Activated CD8-positive, alpha-beta memory T cell treated with anti-CD3 and anti-CD28 coated beads, Interleukin-2, amount 50 U/mL, for 24 hours (primary cell): ENCODE results near the gene RHBDL2.
A peak's percentile ranks its signal among the peaks of the same experiment; 100 is the strongest.
"Not testable (repeated sequence)": the region's sequence is repeated elsewhere in the genome, so short reads cannot be mapped to it uniquely, and the experiment has no call there.

ENCODE experiments used
- DNase-seq: peaks from one replicate; pipeline ENCODE4 v3.0.0-alpha.2; 2020; ENCODE audit errors: extremely low read depth

Gene RHBDL2

DNA sequence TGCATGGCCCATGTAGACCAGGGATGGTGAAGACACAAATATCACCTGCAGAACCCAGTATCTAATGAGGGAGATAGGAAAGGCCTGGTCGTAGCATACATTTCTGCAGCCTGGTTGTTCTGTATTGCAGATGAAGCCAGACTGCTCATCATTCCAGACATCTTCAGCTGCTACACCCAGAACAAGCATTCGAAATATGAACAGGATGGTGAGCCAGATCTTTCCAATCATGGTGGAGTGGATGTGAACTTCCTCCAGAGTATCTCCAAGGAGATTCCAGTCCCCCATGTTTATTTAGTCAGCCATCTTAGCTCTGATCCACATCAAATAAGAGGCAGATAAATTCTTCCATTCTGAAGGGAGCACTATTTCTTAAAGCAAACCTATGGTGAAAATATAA is 65.8 kb downstream of the RHBDL2 start:
- no peak for DNase-seq

DNA sequence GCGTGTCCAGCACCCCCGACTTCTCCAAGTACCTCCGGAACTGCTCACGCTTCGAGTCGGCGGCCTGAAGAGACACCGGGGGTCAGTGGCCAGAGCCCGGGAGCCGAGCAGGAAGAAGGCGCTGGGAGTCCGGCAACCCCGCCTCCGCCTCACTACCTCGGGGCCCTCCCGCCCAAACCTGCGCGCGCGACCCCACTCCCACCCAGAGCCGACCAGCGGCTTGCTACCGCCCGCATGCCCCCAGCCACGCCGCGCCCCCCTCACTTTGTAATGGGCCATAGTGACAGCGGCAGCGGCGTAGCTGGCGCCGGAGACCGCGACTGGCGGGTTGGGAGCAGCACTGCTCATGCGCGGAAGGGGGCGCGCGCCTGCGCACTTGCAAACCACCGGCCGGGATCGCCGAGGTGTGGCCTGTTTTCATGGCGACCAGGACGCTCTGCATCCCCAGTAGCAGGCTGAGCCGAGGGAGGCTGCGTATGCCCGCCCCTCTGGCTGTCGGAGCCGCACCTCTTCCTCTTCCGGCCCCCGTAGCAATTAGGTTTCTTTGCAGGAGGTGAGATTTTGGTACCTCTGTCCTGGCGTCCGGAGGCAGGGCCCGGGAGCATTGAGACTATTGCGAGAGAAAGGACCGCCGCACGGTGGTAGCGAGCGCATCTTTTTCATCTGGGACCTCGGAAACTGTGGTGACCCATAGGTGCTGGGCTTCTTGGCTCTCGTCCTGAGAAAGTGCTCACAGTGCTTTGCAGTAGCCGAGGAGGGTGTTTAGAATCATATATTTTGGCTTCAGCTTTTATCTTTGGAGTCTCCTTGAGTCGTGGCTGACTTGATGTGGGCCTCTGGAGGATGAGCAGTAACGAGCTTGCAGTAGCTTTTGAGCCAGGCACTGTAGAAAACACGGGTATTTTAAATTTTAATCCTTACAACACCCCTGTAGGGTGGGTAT is 68.3 kb downstream of the RHBDL2 start, which contains the start of gene MYCBP:
Gene MYCBP (minus strand): TSS at position 322 of the 943 bp plus-strand sequence. CDS start 43 bp downstream, at position 279.
- DNase-seq = peak; percentile 86

DNA sequence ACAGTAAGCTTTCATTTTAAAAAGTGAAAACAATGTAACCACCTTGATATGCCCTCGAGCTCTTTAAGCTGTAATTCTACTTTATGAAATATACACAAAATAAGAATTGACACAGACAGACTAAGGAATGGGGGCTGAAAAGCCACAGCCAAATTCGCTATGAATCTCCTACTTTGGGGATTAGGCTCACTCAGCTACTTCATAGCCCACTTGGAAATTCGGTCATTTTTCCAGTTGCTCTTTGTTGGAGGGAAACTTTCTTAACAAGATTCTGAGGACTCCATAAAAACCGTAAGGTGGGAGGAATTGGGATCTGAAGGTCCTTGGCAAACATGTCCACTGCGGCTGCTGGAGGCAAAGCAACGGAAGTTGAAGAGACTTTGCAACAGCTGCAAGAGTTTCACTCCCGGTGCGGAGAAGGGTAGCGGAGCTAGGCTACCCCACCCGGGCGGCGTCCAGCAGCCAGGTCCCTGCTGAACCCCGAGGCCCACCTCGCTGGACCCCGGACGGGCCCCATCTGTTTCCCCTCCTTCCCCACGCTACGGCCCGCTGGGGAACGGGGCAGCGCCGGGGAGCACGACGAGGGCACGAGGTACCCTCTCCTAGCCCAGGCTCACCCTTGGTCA is 69.1 kb downstream of the RHBDL2 start:
- no peak for DNase-seq

DNA sequence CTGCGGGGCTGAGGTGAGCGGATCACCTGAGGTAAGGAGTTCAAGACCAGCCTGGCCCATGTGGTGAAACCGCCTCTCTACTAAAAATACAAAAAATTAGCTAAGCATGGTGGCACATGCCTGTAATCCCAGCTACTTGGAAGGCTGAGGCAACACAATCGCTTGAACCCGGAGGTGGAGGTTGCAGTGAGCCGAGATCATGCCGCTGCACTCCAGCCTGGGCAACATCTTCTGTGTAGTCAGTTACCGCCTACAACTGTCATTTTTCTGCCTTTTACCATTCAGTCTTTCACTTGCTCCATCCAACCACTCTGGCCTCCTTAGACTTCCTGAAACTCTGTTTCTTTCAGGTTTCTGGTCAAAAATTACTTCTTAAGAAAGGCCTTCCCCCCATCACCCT is 70.6 kb downstream of the RHBDL2 start:
- no peak for DNase-seq

DNA sequence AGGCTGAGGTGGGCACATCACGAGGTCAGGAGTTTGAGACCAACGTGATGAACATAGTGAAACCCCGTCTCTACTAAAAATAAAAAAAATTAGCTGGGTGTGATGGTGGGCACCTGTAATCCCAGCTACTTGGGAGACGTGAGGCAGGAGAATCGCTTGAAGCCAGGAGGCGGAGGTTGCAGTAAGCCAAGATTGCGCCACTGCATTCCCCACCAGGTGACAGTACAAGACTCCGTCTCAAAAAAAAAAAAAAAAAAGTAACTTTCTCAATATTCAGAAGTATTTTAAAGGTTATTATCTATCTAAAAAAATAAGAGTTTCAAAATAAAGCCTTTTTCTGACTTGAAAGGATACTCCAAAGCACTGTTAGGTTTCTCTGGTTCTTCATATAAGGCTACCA is 74.4 kb downstream of the RHBDL2 start:
- DNase-seq = no peak

DNA sequence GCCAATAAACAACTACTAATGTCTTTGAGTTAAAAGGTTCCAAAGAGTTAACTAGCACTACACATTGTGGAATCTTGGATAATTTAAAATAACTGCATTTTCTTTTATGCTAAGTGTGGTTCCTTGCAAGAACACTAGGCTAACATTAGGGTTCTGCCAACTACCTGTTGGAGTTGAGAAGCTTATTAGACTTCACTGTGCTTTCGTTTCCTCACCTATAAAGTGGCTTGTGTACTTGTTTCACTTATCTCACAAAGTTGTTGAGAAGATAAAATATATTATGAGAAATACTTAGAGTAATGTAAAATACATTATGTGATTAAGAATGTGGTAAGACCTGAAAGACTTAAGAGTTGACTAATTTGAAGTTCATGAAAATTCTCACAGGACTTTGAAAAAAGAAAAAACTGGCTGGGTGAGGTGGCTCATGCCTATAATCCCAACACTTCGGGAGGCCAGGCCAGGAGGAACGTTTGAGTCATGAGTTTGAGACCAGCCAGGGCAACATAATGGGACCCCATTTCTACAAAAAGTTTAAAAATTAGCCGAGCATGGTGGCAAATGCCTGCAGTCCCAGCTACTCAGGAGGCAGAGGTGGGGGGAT is 76.4 kb downstream of the RHBDL2 start:
- DNase-seq = no peak

DNA sequence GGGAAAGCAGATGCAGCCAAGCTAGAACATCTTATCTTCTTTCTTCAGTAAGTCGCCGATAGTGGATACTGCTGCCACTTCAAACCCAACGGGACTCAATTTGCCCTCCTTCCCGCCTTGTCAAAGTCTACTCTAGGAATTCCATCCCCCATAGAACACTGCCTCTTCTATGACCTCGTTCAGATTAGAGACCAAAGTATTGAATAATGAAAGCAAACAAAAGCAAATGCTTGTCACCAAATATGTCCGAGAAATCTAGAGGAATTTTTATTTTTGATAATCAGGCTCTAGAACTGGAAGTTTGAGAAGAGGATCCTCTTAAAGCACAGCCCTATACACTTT is 81.2 kb downstream of the RHBDL2 start:
- DNase-seq = no peak

DNA sequence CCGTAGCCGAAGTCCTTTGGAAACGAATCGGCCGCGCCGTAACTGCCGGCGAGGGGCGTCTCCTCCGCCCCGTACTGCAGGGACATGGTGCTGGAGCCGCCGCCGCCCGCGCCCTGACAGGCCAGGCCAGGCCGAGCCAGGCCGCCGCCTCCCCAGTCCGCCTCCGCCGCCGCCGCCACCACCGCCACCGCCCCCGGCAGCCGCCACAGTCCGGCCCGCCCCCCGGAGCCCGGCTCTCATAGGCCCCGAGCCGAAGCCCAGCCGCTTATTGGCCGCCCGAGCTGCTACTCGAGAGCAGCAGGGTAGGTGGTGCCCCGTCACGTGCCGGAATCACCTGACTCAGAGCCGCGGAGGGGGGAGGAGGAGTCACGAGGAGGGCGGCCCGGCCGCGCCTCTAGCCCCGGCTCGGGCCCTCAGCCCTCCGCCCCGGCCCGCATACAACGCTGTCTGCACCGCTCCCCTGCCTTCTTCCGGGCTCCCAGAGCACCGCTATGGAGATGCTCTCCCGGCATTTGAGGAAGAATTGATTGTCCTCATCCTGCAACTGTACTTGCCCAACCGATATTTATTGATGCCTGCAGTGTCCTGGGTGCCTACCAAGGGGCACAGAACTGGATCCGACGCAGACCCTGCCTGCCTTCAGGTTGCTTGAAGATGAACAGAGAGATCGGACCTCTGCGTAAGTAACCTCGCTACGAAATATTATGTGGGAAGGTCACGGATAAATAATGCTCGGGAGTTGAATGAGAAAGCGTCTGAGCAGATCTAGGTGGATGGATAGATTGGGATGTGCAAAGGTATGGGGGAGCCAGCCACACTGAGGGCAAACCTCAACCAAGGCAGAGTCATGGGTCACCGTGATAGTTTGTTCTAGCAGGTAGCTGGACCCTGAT is 81.8 kb downstream of the RHBDL2 start, which contains the start of gene RRAGC:
Gene RRAGC (minus strand): TSS at position 212 of the 893 bp plus-strand sequence. CDS start 126 bp downstream, at position 86.
- DNase-seq = peak; percentile 95

DNA sequence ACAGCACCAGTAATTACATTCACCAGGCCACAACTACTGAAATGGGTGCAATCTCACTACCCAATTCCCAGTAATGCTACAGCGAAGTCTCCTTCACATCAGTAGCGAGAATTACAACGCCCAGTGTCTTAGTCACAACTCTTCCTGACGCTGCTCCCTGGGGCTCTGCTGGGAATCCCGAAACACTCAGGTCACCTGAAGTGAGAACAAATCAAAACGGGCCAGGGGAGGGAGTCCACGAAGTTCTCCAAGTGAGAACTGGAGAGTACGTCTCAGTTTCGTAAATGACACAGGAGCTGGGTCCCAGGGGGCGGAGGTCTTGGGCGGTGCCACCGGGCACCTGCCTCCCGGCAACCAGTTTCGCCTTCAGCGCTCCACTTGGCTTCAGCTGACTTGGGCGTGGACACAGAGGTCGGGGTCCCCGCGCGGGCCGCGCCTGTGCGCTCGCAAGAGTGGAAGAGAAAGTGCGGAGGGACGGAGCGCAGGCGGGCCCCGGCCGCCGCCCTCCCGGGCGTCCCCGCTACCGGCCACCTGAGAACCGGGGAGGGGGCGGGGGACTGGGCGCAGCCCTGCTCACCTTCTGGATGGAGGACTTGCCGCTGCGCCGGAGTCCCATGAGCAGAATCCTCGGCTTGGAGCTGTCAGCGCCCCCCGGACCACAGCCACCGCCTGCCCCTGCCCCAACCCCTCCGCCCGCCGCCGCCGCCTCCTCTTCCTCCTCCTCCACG is 82.6 kb downstream of the RHBDL2 start:
- no peak for DNase-seq

DNA sequence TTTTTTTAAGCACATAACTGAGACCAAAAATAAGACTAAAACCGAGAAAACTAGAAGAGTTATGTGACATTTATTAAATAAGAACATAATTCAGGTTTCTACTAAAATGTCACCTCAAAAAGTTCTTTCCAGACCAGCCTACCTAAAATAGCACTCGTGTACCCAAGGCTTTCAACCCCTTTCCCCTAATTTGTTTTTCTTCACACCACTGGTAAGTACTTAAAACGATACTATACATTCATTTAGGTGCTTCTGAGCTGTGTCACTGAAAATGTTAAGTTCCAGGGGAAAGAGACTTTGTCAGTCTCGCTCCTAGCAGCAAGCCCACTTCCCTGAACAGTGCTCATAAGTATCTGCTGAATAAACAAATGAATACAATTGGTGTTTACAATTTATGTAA is 88.8 kb downstream of the RHBDL2 start:
- no peak for DNase-seq

DNA sequence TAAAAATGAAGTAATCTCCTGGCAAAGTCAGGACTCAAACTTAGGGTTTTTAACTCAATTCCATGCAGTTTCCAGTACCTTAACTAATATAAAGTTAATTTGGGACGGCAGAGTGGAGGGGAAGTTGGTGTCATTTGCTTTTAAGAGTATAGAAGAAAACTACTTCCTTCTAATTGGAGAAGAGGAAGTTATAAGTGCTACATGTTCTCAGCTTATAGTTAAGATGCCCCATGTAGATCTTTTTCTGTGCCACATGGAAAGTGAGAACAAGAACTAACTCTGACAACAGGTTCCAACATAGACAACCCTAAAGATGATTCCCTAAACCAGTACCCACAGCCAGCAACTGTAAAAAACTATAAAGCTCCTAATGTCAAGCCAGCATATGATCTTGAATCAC is 93.6 kb downstream of the RHBDL2 start:
- DNase-seq = no peak

DNA sequence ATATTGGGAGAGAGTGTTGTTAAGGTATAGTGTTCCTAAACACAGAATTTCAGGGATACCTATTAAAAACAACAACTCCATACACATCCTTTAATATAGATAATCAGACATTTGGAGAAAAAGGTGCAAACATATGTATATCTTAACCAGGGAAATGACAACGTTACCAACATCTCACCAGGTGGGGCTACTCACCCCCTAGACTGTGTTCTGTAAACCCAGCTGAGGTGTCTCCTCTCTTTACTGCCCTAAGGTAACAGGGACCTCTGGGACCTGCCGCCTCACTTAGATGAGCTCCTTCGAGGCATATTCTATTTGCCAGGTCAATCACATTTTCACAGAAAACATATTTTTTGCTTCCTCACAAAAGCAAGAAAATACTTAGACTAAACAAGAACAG is 95.4 kb downstream of the RHBDL2 start:
- DNase-seq = no peak

DNA sequence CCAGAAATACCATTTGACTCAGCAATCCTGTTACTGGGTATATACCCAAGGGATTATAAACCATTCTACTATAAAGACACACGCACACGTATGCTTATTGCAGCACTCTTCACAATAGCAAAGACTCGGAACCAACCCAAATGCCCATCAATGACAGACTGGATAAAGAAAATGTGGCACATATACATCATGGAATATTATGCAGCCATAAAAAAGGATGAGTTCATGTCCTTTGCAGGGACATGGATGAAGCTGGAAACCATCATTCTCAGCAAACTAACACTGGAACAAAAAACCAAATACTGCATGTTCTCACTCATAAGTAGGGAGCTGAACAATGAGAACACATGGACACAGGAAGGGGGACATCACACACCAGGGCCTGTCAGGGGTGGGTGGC is 96.5 kb downstream of the RHBDL2 start:
- not testable (repeated sequence) for DNase-seq

DNA sequence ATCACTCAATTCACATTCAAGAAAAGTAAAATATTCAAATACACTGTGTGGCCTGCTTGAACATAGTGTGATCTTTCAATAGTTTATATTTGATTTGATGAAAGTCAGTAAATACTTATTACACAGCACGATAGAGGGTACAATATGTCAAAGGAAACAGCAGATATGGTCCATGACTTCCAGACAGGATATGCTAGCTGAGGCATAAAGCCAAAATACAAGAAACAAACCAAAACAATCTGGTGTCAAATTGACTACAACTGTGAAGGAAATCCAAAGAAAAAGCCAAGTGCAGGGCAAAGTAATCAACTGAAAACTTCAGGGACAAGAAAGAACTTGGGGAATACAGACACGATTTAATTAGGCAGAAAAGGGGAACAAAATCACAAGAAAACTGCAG is 101.3 kb downstream of the RHBDL2 start:
- DNase-seq = no peak

DNA sequence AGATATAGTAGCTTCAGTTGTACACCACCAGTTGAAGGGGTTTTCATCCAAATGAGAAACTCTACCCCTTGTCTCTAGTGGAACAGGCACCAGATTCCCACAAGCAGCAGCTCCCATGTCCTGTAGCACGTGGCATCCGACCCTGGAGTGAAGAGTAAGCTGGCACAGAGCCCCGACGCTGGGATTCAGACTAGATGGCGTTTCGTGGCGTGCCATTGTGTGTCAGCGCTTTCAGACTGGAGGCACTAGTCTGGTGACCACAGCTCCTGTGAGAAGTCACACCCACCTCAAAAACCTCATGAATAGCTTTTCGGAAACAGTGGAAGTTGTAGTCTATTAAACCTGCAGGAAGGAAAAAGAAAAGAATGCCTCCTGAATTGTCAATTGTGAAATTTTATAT is 102.3 kb downstream of the RHBDL2 start:
- DNase-seq = no peak

DNA sequence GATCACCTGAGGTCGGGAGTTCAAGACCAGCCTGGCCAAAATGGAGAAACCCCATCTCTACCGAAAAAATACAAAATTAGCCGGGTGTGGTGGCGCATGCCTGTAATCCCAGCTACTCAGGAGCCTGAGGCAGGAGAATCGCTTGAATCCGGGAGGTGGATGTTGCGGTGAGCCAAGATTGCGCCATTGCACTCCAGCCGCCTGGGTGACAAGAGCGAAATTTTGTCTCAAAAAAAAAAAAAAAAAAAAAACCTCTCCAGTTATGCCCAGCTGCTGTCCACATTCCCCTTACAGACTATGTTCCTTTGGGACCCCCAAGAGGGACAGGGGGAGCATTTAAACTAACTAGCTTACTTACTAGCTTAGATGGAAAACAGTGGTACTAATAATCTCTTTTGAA is 105.3 kb downstream of the RHBDL2 start:
- DNase-seq = not testable (repeated sequence)
